Medulla oblongata (tissue), 1 donor: ENCODE data around the gene CPXM2.

Experiments used
- DNase-seq: peaks from one replicate; pipeline ENCODE4 v3.0.0-alpha.2; 2015; ENCODE audit errors: extremely low spot score

Gene CPXM2

GRCh38 chr10:123797813-123798212 is 93.8 kb downstream of the CPXM2 start:
- DNase-seq = no peak

- DNase-seq = no peak
Measured at GRCh38 chr10:123796736-123797135, 94.9 kb downstream of the CPXM2 start.

- no peak for DNase-seq
Measured at GRCh38 chr10:123795846-123796590, 95.6 kb downstream of the CPXM2 start.

GRCh38 chr10:123795196-123795780 is 96.3 kb downstream of the CPXM2 start:
- no peak for DNase-seq

GRCh38 chr10:123792248-123792978 is 99.2 kb downstream of the CPXM2 start:
- DNase-seq = no peak

GRCh38 chr10:123790132-123790885 is 101.3 kb downstream of the CPXM2 start:
- DNase-seq = no peak

GRCh38 chr10:123788981-123789380 is 102.6 kb downstream of the CPXM2 start:
- DNase-seq = no peak

- DNase-seq = no peak
Measured at GRCh38 chr10:123787566-123787965, 104.0 kb downstream of the CPXM2 start.

GRCh38 chr10:123786896-123787295 is 104.7 kb downstream of the CPXM2 start:
- no peak for DNase-seq

- no peak for DNase-seq
Measured at GRCh38 chr10:123786306-123786705, 105.3 kb downstream of the CPXM2 start.

- no peak for DNase-seq
Measured at GRCh38 chr10:123784646-123785045, 107.0 kb downstream of the CPXM2 start.

GRCh38 chr10:123784216-123784615 is 107.4 kb downstream of the CPXM2 start:
- no peak for DNase-seq

GRCh38 chr10:123783296-123783695 is 108.3 kb downstream of the CPXM2 start:
- DNase-seq = peak; percentile 19

- DNase-seq = no peak
Measured at GRCh38 chr10:123782549-123782948, 109.1 kb downstream of the CPXM2 start.

GRCh38 chr10:123781956-123782500 is 109.6 kb downstream of the CPXM2 start:
- no peak for DNase-seq

- no peak for DNase-seq
Measured at GRCh38 chr10:123781324-123781900, 110.2 kb downstream of the CPXM2 start.

GRCh38 chr10:123778719-123779517 is 112.7 kb downstream of the CPXM2 start:
- DNase-seq = no peak

GRCh38 chr10:123777881-123778280 is 113.7 kb downstream of the CPXM2 start:
- DNase-seq = no peak

GRCh38 chr10:123774132-123774742 is 117.4 kb downstream of the CPXM2 start:
- no peak for DNase-seq
